ENCODE results near the gene COL6A1.

Gene COL6A1

DNA sequence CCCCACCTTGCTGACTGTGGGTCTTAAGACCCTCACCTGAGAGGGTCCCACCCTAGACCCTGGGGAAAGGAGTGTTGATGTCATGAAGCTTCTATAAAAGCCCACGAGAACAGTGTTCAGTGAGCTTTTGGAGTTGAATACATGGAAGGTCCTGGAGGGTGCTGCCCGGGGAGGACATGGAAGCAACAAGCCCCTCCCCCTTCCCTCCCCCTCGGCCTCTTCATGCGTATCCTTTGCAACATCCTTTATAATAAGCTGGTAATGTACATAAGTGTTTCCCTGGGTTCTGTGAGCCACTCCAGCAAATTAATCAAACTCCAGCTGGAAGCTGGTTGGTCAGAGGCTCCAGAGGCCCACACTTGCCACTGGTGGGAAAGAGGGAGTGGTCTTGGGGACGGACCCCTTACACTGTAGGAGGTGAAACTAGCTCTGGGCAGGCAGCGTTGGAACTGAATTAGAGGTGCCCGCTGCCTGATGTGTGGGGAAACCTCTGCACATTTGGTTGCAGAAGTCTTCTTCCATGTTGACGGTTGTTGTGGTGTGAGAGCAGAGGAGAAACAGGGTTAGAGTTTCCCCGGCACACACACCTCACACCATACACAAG, 14.7 kb upstream of the COL6A1 start:
- TF ChIP-seq GABPA (IDR thresholded peaks at IDR 0.05; ENCODE audit: low read depth) (no peak), SPI1 (IDR thresholded peaks at IDR 0.05; ENCODE audit: borderline replicate concordance, low read depth) (no peak), POLR2AphosphoS5 (IDR thresholded peaks at IDR 0.05; ENCODE audit: low read depth) (no peak), REST (IDR thresholded peaks at IDR 0.05; ENCODE audit: insufficient replicate concordance, low read depth) (no peak)
- TF ChIP-seq, protein P1, sequence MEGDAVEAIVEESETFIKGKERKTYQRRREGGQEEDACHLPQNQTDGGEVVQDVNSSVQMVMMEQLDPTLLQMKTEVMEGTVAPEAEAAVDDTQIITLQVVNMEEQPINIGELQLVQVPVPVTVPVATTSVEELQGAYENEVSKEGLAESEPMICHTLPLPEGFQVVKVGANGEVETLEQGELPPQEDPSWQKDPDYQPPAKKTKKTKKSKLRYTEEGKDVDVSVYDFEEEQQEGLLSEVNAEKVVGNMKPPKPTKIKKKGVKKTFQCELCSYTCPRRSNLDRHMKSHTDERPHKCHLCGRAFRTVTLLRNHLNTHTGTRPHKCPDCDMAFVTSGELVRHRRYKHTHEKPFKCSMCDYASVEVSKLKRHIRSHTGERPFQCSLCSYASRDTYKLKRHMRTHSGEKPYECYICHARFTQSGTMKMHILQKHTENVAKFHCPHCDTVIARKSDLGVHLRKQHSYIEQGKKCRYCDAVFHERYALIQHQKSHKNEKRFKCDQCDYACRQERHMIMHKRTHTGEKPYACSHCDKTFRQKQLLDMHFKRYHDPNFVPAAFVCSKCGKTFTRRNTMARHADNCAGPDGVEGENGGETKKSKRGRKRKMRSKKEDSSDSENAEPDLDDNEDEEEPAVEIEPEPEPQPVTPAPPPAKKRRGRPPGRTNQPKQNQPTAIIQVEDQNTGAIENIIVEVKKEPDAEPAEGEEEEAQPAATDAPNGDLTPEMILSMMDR (IDR thresholded peaks at IDR 0.05; ENCODE audit: insufficient read depth, low read length): no peak
- DNase-seq (ENCODE audit: low read depth in 1 of 2, low spot score in 1 of 2): no peak
- Histone ChIP-seq H3K27ac (replicated peaks) (no peak overlapping the region), H3K4me3 (replicated peaks; ENCODE audit: insufficient read depth, low read length) (no peak overlapping the region), H3K27me3 (ENCODE audit: insufficient read depth, poor library complexity, severe bottlenecking) (peaks cover under 1% of the 10 kb centered on the region)

DNA sequence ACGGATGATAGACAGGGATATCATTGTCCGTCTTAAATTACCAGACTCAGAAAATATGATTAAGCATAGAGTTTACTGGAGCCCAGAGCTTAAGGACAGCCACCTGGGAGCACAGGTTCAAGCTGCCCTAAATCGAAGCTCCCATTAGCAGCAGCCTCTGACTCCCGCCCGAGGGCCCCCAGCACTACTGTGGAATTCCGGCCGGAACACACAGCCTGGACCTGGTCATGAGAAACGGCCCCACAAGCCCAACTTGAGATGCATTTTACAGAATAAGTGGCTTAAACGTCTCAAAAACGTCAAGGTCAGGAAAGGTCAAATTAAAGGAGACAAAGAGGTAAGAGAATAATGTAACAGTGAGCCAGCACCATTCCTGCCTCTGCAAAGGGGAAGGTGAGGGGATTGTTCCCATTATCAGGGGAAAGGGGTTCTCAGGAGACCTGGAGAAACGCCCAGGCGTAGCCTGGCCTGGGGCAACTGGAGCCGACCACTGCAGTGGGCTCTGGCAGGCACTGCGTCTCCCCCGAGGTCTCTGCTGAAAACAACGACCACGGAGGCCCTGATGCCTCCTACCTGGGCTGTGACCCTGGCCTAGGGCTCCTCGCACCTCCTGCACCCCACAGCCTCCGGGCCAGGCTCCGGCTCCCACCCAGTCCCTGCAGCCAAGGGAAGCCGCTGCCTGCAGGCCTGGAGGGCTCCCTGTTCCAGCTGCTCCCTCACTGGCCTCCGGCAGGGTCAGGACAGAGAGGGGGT, 11.5 kb upstream of the COL6A1 start:
- Histone ChIP-seq H3K27ac (replicated peaks) (no peak overlapping the region), H3K4me3 (replicated peaks; ENCODE audit: insufficient read depth, low read length) (no peak overlapping the region), H3K27me3 (ENCODE audit: insufficient read depth, poor library complexity, severe bottlenecking) (peaks cover 31% of the 10 kb centered on the region)
- TF ChIP-seq SPI1 (IDR thresholded peaks at IDR 0.05; ENCODE audit: borderline replicate concordance, low read depth): no peak
- TF ChIP-seq GABPA (IDR thresholded peaks at IDR 0.05; ENCODE audit: low read depth): no peak
- TF ChIP-seq, protein P1 (IDR thresholded peaks at IDR 0.05; ENCODE audit: insufficient read depth, low read length): no peak
- no peak for TF ChIP-seq REST (IDR thresholded peaks at IDR 0.05; ENCODE audit: insufficient replicate concordance, low read depth)
- TF ChIP-seq POLR2AphosphoS5 (IDR thresholded peaks at IDR 0.05; ENCODE audit: low read depth): no peak
- no peak for DNase-seq (ENCODE audit: low read depth in 1 of 2, low spot score in 1 of 2)

GRCh38 chr21:45970674-45971615, 10.6 kb upstream of the COL6A1 start:
- no peak overlapping the region for H3K27ac ChIP-seq (replicated peaks)
- TF ChIP-seq, protein P1 (IDR thresholded peaks at IDR 0.05; ENCODE audit: insufficient read depth, low read length): peak; percentile 68
- TF ChIP-seq SPI1 (IDR thresholded peaks at IDR 0.05; ENCODE audit: borderline replicate concordance, low read depth): no peak
- H3K27me3 ChIP-seq (ENCODE audit: insufficient read depth, poor library complexity, severe bottlenecking): peaks cover 33% of the 10 kb centered on the region
- peak in 1 of 2 experiments; percentile 10 for DNase-seq (ENCODE audit: low read depth in 1 of 2, low spot score in 1 of 2)
- H3K4me3 ChIP-seq (replicated peaks; ENCODE audit: insufficient read depth, low read length): no peak overlapping the region
